HG03135 (cell line): ENCODE data around the gene PRDX3.

Source experiments
- ATAC-seq: cut with Tn5 transposase; IDR thresholded peaks from one replicate; pipeline ENCODE4 v1.9.1; 2021; ENCODE audit warnings: mild to moderate bottlenecking, moderate library complexity; ENCODE audit not compliant: unreplicated experiment

Gene PRDX3

DNA sequence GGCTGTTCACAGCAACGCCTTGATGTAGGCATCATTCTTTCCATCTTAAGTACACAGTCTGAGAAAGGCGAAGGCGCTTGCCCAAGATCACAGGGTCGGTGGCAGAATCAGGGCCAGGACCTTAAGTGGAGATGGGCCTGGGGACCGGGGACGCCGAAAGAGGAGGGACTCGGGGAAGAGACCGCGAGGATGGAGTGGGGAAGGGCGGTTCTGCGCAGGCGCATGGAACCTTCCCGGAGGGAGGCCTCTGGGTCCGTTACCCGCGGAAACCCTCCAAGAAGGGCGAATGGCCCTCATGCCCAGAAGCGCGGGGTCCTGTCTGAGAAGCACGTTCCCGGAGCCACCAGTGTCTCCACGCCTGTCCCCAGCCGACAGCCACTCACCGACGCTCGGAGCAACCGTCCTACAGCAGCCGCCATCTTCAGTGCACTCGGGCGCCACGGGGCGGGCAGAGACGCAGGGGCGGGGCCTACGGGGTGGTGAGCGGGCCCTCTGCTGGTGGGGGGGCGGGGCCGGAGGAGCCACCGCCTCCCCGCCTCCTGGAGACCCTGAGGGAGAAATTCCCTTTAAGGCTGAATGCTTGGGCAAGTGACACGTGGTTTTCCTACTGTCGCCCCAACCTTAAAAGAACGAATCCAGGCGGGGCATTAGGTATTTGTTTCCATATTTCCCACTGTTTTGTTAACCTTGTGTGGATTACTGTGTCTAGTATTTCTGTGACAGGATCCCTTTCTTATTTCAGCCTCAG lies at the start of gene PRDX3:
PRDX3 (minus strand) TSS at position 441 of the 748 bp plus-strand sequence; CDS start at position 419, 22 bp downstream.
- ATAC-seq, result peak; percentile 97

DNA sequence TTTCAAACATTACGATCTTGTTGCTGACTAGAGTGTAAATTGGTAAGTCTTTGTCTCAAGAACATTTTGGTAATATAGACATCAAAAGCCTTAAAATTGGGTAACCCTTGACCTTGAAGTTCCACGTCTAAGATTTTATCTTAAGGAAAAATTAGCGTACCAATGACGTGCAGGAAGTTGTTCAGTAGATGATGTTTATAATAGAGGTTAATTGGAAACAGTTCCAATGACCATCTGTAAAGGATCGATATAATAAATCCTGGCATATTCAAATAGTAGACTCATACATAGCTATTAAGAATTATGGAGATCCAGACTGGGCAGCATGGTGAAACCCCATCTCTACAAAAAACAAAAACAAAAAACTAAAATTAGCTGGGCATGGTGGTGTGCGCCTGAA lies 49.2 kb upstream of the PRDX3 start:
- ATAC-seq, result no peak

DNA sequence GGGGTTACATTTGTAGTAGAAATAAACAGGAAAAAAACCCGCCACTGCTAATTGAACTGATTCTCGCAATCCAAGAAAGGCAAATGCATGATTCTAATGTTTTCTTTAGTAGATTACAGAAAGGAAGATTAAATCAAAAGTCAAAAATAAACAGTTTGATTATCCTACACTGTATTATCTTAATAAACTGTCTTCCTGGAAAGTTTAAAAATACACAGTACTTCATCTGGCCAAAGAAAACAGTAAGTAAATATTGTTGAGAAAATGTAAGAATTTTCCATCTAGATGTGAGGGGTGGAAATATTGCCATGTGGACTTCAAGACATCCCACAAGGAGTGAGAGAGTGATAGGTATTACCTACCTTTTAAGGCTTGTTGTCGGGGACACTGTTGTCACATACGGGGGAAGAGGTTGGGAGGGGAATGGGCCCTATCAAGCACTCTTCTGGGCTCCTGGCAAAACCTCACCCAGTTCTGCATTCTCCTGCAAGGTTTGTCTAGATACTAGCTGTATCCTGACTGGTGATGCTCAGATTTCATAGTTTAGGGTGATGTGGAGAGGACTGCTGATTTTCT lies 46.6 kb upstream of the PRDX3 start:
- ATAC-seq, result no peak

- ATAC-seq, result no peak
These were observed 44.4 kb upstream of the PRDX3 start for GRCh38 chr10:119222966-119223386.

GRCh38 chr10:119222537-119222936 lies 43.9 kb upstream of the PRDX3 start:
- ATAC-seq, result no peak

GRCh38 chr10:119221666-119222065 lies 43.1 kb upstream of the PRDX3 start:
- ATAC-seq, result no peak

GRCh38 chr10:119221201-119221600 lies 42.6 kb upstream of the PRDX3 start:
- ATAC-seq, result no peak

GRCh38 chr10:119219871-119220270 lies 41.3 kb upstream of the PRDX3 start:
- no peak for ATAC-seq

DNA sequence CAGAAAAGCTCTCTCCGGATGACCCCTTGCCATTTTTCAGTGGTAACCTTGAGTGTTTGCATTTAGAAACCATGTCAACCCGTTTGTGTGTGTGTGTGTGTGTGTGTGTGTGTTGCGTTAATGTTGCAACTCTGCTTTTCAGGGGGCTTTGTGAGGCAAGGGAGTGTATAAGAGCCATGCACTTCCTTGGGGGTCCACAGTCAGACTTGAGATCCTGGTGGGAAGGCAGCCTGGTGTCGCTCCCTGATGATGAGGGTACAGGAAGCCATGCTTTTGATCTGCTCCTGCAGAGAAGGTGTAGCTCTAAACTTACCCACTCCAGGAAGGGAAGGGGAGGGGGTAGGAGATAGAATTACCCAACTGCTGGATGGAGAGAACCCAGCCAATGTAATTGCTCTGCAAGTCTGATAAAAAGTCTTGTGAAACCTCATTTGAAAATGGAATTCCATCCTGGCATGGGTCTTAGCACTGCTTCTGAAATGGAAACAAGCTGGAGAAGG lies 39.4 kb upstream of the PRDX3 start:
- no peak for ATAC-seq

- no peak for ATAC-seq
These were observed 38.8 kb upstream of the PRDX3 start for GRCh38 chr10:119217401-119217800.

DNA sequence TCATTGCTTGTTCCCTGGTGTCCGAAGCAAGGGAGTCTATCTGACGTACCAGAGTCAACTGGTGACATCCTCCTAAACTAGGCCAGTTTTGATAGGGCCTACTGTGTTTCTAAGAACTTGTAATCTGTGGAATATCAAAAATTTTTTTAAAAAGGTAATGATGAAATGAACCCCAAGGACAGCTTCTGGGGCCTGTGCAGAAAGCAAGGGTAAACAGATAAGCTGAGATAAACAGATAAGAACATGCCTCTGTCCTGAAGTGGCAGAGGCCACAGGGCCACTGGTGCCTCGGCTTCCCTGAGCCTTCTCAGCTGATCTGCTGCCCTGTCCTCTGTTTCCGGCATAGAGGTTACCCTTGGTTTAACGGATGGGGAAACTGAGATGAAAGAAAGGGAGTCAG lies 37.5 kb upstream of the PRDX3 start:
- no peak for ATAC-seq

DNA sequence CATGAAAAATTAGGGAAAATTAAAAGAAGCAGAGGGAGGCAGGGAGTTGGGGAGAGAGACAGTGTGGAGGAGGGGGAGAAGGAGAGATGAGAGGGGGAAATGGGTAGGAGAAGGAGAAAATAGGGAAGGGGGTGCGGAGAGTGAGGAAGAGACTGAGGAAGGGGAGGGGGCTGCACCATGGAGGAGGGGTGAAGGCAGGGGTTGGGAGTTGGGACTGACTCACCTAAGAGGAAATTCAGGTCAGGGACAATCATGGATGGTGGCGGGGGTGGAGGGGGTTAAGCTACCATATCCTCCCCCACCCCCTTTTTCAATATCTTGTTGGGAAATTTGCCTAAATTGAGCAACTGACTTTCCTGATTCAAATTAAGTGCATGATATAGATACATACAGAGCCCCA lies 36.8 kb upstream of the PRDX3 start:
- no peak for ATAC-seq

- no peak for ATAC-seq
These were observed 33.2 kb upstream of the PRDX3 start for GRCh38 chr10:119211625-119212441.

DNA sequence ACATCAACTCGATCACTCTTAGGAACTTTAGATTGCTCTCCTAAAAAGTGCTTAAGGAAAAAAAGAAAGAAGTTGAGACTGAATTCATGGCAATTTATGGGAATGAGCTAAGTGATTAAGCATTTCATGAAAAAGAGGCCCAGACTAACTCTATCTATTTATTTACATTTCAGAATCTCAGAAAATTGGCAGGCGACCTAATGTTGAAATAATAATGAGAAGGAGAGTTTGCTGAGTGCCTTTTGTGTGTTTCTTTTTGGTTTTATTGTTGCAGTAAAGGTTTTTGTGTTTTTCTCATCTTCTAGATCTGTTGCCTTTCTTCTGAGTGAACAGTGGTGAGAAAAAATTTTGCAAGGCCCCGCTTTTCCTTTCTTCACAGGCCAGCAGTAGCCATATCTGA lies 32.6 kb upstream of the PRDX3 start:
- ATAC-seq, result no peak

GRCh38 chr10:119210633-119211032 lies 32.0 kb upstream of the PRDX3 start:
- ATAC-seq, result no peak

GRCh38 chr10:119209736-119210355 lies 31.2 kb upstream of the PRDX3 start:
- ATAC-seq, result no peak

DNA sequence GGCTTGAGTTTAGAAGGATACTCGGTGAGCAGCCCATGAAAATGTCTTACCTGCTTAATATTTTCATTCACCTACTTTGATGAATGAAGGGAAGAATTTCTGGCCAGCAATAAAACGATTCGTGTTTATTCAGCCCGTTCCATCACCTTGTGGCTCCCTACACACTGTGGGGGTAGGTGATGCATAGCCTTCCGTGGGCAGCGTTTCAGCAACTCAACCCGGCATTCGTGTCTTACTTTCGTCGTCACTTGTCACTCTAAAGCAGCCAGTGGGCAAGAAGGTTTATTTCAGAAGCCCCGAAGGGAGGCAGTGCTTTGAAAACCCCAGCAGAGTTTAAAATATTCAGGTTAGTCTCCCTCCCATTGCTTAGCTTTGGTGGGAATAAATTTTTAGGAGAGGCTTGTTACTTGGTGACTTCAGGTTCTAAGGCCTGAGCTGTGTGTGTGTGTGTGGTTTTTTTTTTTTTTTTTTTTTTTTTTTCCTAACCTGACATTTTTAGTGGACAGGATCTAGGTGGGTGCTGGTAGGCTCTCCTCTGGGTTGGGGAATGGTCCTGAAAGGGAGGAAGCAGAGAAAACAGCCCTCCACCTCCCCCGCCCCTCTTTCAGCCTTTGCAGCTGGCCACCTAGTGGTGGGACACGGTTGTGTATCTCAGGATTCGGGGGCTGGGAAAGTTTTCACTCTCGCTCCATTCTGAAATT lies 30.6 kb upstream of the PRDX3 start:
- ATAC-seq, result no peak

- ATAC-seq, result no peak
These were observed 29.9 kb upstream of the PRDX3 start for GRCh38 chr10:119208553-119208940.

DNA sequence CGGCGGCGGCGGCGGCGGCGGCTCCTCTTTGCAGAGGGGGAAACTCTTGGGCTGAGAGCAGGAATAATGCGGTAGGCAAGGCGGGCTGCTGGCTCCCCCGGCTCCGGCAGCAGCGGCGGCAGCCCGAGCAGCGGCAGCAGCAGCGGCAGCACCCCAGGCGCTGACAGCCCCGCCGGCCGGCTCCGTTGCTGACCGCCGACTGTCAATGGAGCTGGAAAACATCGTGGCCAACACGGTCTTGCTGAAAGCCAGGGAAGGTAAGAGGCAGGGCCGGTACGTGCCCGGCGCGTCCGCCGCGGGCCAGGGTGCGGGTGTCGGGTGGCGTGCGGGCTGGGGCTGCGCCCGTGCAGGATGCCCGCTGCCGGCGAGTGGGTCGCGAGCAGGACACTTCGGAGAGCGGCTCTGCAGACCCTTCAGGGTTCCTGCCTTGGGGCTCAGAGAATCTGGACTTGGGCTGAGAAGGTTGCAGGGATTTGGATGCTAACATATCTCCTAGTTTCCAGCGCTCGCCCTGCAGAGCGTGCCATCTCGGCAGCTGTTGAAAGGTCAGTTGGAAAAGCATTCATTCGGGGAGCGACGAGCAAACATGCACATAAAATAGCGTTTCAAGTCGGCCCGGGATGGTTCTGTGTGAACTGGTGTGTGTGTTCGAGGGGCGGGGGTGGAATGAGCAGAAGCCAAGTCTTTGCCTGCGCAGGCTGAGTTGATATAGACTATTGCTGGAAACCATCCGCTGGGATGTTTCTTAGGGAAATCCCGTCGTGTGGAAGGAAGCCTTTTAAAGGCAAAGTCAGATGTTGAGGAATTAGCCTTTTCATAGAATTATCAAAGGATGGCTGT lies 29.3 kb upstream of the PRDX3 start:
- no peak for ATAC-seq

DNA sequence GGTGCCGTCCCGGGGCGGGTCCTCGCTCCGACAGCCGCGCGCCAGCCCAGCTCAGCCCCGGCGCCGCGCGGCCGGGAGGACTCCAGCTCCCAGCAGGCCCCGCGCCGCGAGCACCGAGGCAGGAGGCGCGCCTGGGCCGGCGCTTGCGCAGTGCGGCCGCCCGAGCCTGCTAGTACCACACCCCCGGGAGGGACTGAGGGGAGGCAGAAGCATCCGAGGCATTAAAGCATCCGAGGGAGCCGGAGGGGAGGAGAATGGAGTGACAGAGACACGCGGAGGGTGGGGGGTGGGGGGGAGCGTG lies 28.7 kb upstream of the PRDX3 start, which contains the start of gene GRK5:
GRK5 (plus strand) TSS at position 206 of the 301 bp plus-strand sequence. CDS start 347 bp downstream, outside the sequence.
- ATAC-seq, result peak; percentile 64
